Endodermal cell (in vitro differentiated cells): ENCODE data around the gene MYOC. TPM values are rescaled to one million over a fixed set of nuclear protein-coding genes. Genes with fewer than 3 reads are reported as not detected.

Experiments
- DNase-seq: peaks from one replicate; pipeline ENCODE4 v3.0.0-alpha.2; 2017
- H3K27ac ChIP-seq: 2 replicates; pipeline ENCODE4 v1.5.1; 2013; ENCODE audit warnings: mild to moderate bottlenecking, low read depth, low read length, moderate library complexity
- H3K27me3 ChIP-seq: 2 replicates; pipeline ENCODE4 v1.6.1; 2013; ENCODE audit warnings: mild to moderate bottlenecking, low read length, moderate library complexity; ENCODE audit not compliant: insufficient read depth, control insufficient read depth, poor library complexity, severe bottlenecking
- H3K36me3 ChIP-seq: 2 replicates; pipeline ENCODE4 v1.7.0; 2013; ENCODE audit warnings: mild to moderate bottlenecking, low read length, moderate library complexity; ENCODE audit not compliant: control insufficient read depth, insufficient read depth
- H3K4me1 ChIP-seq: one replicate; pipeline ENCODE4 v1.7.0; 2013; ENCODE audit warnings: low read length; ENCODE audit not compliant: control insufficient read depth, insufficient read depth
- H3K4me3 ChIP-seq: 2 replicates; pipeline ENCODE4 v1.5.1; 2013; ENCODE audit warnings: mild to moderate bottlenecking, low read length, moderate library complexity
- H3K9ac ChIP-seq: 2 replicates; pipeline ENCODE4 v1.6.1; 2013; ENCODE audit warnings: mild to moderate bottlenecking, low read length, moderate library complexity; ENCODE audit not compliant: poor library complexity, severe bottlenecking; ENCODE audit errors: extremely low read depth
- H3K9me3 ChIP-seq: 2 replicates; pipeline ENCODE4 v1.6.1; 2013; ENCODE audit warnings: mild to moderate bottlenecking, low read length, moderate library complexity; ENCODE audit not compliant: control insufficient read depth
- H3K27ac Mint-ChIP-seq: 2 replicates; pipeline ENCODE4 v1.8.0; 2020; ENCODE audit warnings: mixed read lengths
- H3K27me3 Mint-ChIP-seq: 2 replicates; pipeline ENCODE4 v1.8.0; 2021; ENCODE audit warnings: mild to moderate bottlenecking, mixed read lengths; ENCODE audit not compliant: insufficient read depth
- H3K36me3 Mint-ChIP-seq: 2 replicates; pipeline ENCODE4 v1.8.0; 2020; ENCODE audit warnings: low read depth, mixed read lengths
- H3K4me1 Mint-ChIP-seq: 2 replicates; pipeline ENCODE4 v1.8.0; 2020; ENCODE audit warnings: mixed read lengths
- H3K4me3 Mint-ChIP-seq: 2 replicates; pipeline ENCODE4 v1.8.0; 2020; ENCODE audit warnings: mild to moderate bottlenecking, moderate library complexity, mixed read lengths
- H3K9me3 Mint-ChIP-seq: 2 replicates; pipeline ENCODE4 v1.8.0; 2020; ENCODE audit warnings: mild to moderate bottlenecking, mixed read lengths
- WGBS, 2 experiments: methylation state at CpG; one replicate each; pipeline versions ENCODE4 v1.1.5 to v1.1.7; 2013; ENCODE audit warnings: missing lambda C conversion rate in 2 of 2, mixed read lengths in 1 of 2; ENCODE audit not compliant: insufficient coverage in 1 of 2, insufficient read length in 1 of 2; 5-methylcytosine and 5-hydroxymethylcytosine counted together
- total RNA-seq, 2 donors: library from RNA; stranded (reverse); fragmentation: NEBNext Ultra II Directional in 1 of 2; extraction: Animal tissue kit (Norgen Biotek cat#: 25700) in 1 of 2; gene quantifications; 2 replicates in 1 of 2; 3 replicates in 1 of 2; pipeline ENCODE4 v1.2.1, GENCODE V29; 2021
- TF ChIP-seq, protein P1 (sequence below): fragments of 200-600 bp; sonication (generic); conservative IDR thresholded peaks from 2 replicates; pipeline ENCODE4 v1.5.0; 2021; ENCODE audit warnings: antibody characterized with exemption, mild to moderate bottlenecking

The MYOC gene
- total RNA-seq, 2 donors from 2014 or later = not detected

DNA sequence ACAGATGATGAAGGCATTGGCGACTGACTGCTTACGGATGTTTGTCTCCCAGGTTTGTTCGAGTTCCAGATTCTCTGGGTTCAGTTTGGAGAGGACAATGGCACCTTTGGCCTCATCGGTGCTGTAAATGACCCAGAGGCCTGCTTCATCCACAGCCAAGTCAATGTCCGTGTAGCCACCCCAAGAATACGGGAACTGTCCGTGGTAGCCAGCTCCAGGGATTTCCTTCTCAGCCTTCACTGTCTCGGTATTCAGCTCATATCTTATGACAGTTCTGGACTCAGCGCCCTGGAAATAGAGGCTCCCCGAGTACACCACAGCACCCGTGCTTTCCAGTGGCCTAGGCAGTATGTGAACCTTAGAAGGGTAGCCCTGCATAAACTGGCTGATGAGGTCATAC, 16.3 kb downstream of the MYOC start:
- Mint-ChIP-seq H3K4me3 (no peak overlapping the region), H3K27ac (no peak overlapping the region), H3K36me3 (no peaks in the 10 kb centered on the region), H3K27me3 (no peaks in the 10 kb centered on the region), H3K9me3 (peaks cover 3% of the 10 kb centered on the region), H3K4me1 (peaks cover 1% of the 10 kb centered on the region)
- no peaks in the 10 kb centered on the region for H3K4me1 ChIP-seq
- 86 to 95% methylated on average over 7 to 11 of the region's 11 CpGs for WGBS, 2 experiments
- DNase-seq = peak; percentile 68
- no peaks in the 10 kb centered on the region for H3K36me3 ChIP-seq
- no peak overlapping the region for H3K27ac ChIP-seq
- H3K9me3 ChIP-seq = peaks cover 5% of the 10 kb centered on the region
- TF ChIP-seq, protein P1, sequence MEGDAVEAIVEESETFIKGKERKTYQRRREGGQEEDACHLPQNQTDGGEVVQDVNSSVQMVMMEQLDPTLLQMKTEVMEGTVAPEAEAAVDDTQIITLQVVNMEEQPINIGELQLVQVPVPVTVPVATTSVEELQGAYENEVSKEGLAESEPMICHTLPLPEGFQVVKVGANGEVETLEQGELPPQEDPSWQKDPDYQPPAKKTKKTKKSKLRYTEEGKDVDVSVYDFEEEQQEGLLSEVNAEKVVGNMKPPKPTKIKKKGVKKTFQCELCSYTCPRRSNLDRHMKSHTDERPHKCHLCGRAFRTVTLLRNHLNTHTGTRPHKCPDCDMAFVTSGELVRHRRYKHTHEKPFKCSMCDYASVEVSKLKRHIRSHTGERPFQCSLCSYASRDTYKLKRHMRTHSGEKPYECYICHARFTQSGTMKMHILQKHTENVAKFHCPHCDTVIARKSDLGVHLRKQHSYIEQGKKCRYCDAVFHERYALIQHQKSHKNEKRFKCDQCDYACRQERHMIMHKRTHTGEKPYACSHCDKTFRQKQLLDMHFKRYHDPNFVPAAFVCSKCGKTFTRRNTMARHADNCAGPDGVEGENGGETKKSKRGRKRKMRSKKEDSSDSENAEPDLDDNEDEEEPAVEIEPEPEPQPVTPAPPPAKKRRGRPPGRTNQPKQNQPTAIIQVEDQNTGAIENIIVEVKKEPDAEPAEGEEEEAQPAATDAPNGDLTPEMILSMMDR = no peak
- no peaks in the 10 kb centered on the region for H3K27me3 ChIP-seq
- no peak overlapping the region for H3K4me3 ChIP-seq
- H3K9ac ChIP-seq = no peak overlapping the region

DNA sequence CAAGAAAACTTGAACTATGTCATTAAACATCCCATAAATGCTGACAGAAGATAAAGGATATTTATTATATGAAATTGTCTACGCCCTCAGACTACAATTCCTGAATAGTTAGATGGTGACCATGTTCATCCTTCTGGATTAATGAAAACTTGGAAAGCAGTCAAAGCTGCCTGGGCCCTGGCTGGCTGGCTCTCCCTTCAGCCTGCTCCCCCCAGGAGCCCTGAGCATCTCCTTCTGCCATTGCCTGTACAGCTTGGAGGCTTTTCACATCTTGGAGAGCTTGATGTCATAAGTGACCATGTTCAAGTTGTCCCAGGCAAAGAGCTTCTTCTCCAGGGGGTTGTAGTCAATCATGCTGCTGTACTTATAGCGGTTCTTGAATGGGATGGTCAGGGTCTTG, 16.8 kb downstream of the MYOC start:
- Histone ChIP-seq H3K4me1 (no peaks in the 10 kb centered on the region), H3K27me3 (no peaks in the 10 kb centered on the region), H3K9me3 (peaks cover 5% of the 10 kb centered on the region), H3K4me3 (no peak overlapping the region), H3K9ac (no peak overlapping the region), H3K27ac (no peak overlapping the region), H3K36me3 (no peaks in the 10 kb centered on the region)
- WGBS, 2 experiments = 94 to 100% methylated on average over 1 to 2 of the region's 2 CpGs
- H3K36me3 Mint-ChIP-seq = no peaks in the 10 kb centered on the region
- no peak overlapping the region for H3K4me3 Mint-ChIP-seq
- peaks cover 3% of the 10 kb centered on the region for H3K9me3 Mint-ChIP-seq
- no peak overlapping the region for H3K27ac Mint-ChIP-seq
- H3K4me1 Mint-ChIP-seq = no peaks in the 10 kb centered on the region
- DNase-seq = no peak
- no peaks in the 10 kb centered on the region for H3K27me3 Mint-ChIP-seq
- TF ChIP-seq, protein P1 = no peak

DNA sequence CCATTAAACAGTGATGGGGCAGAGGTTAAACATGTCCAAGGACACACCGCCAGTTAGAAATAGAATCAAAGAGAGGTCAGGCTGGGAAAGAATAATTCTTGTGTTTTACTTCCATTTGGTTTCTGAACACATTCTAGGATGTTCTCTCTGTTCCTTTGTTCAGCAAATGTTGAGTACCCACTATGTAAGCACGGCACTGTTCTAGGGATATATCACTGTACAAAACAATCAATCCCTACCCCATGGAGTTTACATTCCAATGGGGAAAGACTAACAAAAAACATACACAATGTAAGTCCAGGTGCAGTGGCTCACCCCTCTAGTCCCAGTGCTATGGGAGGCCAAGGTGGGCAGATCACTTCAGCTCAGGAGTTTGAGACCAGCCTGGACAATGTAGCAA, 24.3 kb downstream of the MYOC start:
- no peaks in the 10 kb centered on the region for H3K36me3 Mint-ChIP-seq
- 94 to 100% methylated on average over 2 of the region's 2 CpGs for WGBS, 2 experiments
- Histone ChIP-seq H3K36me3 (no peaks in the 10 kb centered on the region), H3K9me3 (peaks cover 5% of the 10 kb centered on the region), H3K27me3 (no peaks in the 10 kb centered on the region), H3K4me1 (no peaks in the 10 kb centered on the region), H3K4me3 (no peak overlapping the region), H3K27ac (no peak overlapping the region), H3K9ac (no peak overlapping the region)
- TF ChIP-seq, protein P1 = no peak
- H3K4me3 Mint-ChIP-seq = no peak overlapping the region
- H3K27me3 Mint-ChIP-seq = no peaks in the 10 kb centered on the region
- no peaks in the 10 kb centered on the region for H3K4me1 Mint-ChIP-seq
- H3K9me3 Mint-ChIP-seq = peaks cover 3% of the 10 kb centered on the region
- no peak for DNase-seq
- H3K27ac Mint-ChIP-seq = no peak overlapping the region
